GM23338 (cell line): Measurements from ENCODE around the gene ALKBH8. TPM values are rescaled to one million over a fixed set of nuclear protein-coding genes. Genes with fewer than 3 reads are reported as not detected.

ENCODE experiments used
- ATAC-seq: fragments of 200-7000 bp; cut with Tn5 transposase; 3 replicates; pipeline ENCODE4 v1.9.1; 2020
- DNase-seq: peaks from one replicate; pipeline ENCODE4 v3.0.0-alpha.2; 2015; ENCODE audit warnings: low spot score
- H2AFZ ChIP-seq: fragments of 200-600 bp; sonication (generic); 2 replicates; pipeline ENCODE4 v1.8.0; 2016; ENCODE audit warnings: antibody characterized with exemption, mild to moderate bottlenecking, moderate library complexity
- H3F3A ChIP-seq: fragments of 200-600 bp; sonication (generic); replicated peaks from 2 replicates; pipeline ENCODE4 v1.8.0; 2017; ENCODE audit warnings: antibody characterized with exemption, mixed run types, low read depth
- H3K27ac ChIP-seq: fragments of 200-600 bp; sonication (generic); 2 replicates; pipeline ENCODE4 v1.6.1; 2016; ENCODE audit warnings: low read depth
- H3K27me3 ChIP-seq: fragments of 200-600 bp; sonication (generic); 2 replicates; pipeline ENCODE4 v1.8.0; 2016; ENCODE audit warnings: mild to moderate bottlenecking, mixed run types, moderate library complexity; ENCODE audit not compliant: insufficient read depth
- H3K36me3 ChIP-seq: fragments of 200-600 bp; sonication (generic); 2 replicates; pipeline ENCODE4 v1.8.0; 2016; ENCODE audit warnings: mild to moderate bottlenecking; ENCODE audit not compliant: insufficient read depth
- H3K4me1 ChIP-seq: fragments of 200-600 bp; sonication (generic); 2 replicates; pipeline ENCODE4 v1.8.0; 2016; ENCODE audit warnings: mild to moderate bottlenecking, moderate library complexity; ENCODE audit not compliant: insufficient read depth
- H3K4me2 ChIP-seq: fragments of 200-600 bp; sonication (generic); 2 replicates; pipeline ENCODE4 v1.7.1; 2017; ENCODE audit warnings: mixed run types
- H3K4me3 ChIP-seq: fragments of 200-600 bp; sonication (generic); 2 replicates; pipeline ENCODE4 v1.6.1; 2016; ENCODE audit warnings: mixed run types
- H3K79me2 ChIP-seq: fragments of 200-600 bp; sonication (generic); replicated peaks from 2 replicates; pipeline ENCODE4 v1.8.0; 2017; ENCODE audit warnings: mild to moderate bottlenecking; ENCODE audit not compliant: insufficient read depth
- H3K9me2 ChIP-seq: fragments of 200-600 bp; sonication (generic); 2 replicates; pipeline ENCODE4 v1.8.0; 2017; ENCODE audit not compliant: insufficient read depth
- H4K20me1 ChIP-seq: fragments of 200-600 bp; sonication (generic); replicated peaks from 2 replicates; pipeline ENCODE4 v1.8.0; 2017; ENCODE audit warnings: mild to moderate bottlenecking; ENCODE audit not compliant: insufficient read depth
- H3K27ac Mint-ChIP-seq: 2 replicates; pipeline ENCODE4 v1.8.0; 2020; ENCODE audit warnings: inconsistent platforms, mild to moderate bottlenecking, moderate library complexity, mixed read lengths
- H3K27me3 Mint-ChIP-seq: 3 replicates; pipeline ENCODE4 v1.8.0; 2022; ENCODE audit warnings: low read depth, mild to moderate bottlenecking, moderate library complexity, mixed read lengths, inconsistent platforms; ENCODE audit not compliant: insufficient read depth, poor library complexity
- H3K36me3 Mint-ChIP-seq: 3 replicates; pipeline ENCODE4 v1.8.0; 2021; ENCODE audit warnings: low read depth, mild to moderate bottlenecking, inconsistent platforms, moderate library complexity, mixed read lengths
- H3K4me1 Mint-ChIP-seq: 3 replicates; pipeline ENCODE4 v1.8.0; 2020; ENCODE audit warnings: mild to moderate bottlenecking, inconsistent platforms, mixed read lengths
- H3K4me3 Mint-ChIP-seq: 3 replicates; pipeline ENCODE4 v1.8.0; 2021; ENCODE audit warnings: moderate library complexity, mild to moderate bottlenecking, inconsistent platforms, mixed read lengths
- H3K9me3 Mint-ChIP-seq: 3 replicates; pipeline ENCODE4 v1.8.0; 2020; ENCODE audit warnings: moderate library complexity, mild to moderate bottlenecking, inconsistent platforms, mixed read lengths
- EZH2 ChIP-seq: fragments of 200-600 bp; sonication (generic); IDR thresholded peaks from one replicate; pipeline ENCODE4 v1.8.0; 2017; ENCODE audit warnings: antibody characterized with exemption, mild to moderate bottlenecking, low read depth; ENCODE audit not compliant: unreplicated experiment
- JUNB ChIP-seq: IDR thresholded peaks from one replicate; pipeline ENCODE4 v1.6.1; 2016; ENCODE audit warnings: antibody characterized with exemption; ENCODE audit not compliant: unreplicated experiment
- ZNF462 ChIP-seq: fragments of 250-450 bp; sonication (Bioruptor Pico); IDR thresholded peaks from 2 replicates; pipeline ENCODE4 v1.5.0; 2020; ENCODE audit warnings: mild to moderate bottlenecking, moderate library complexity
- polyA plus RNA-seq: library from polyadenylated mRNA; unstranded; fragments of >200 nt; fragmentation: Nextera tagmentation; extraction: Ambion mirVana; gene quantifications from 2 replicates; pipeline ENCODE4 v1.2.1, GENCODE V29; 2016
- total RNA-seq: library from RNA; depleted of rRNA; stranded (reverse); fragments of >200 nt; shearing (Covaris generic); gene quantifications from 2 replicates; pipeline ENCODE4 v1.2.3, GENCODE V29; 2014
- TF ChIP-seq, protein P1 (sequence below): IDR thresholded peaks from 2 replicates; pipeline ENCODE4 v1.6.1; 2016; ENCODE audit warnings: antibody characterized with exemption
- TF ChIP-seq, protein P2 (sequence below), 2 experiments: fragments of 200-600 bp in 1 of 2; sonication (generic) in 1 of 2; conservative IDR thresholded peaks; 2 replicates each; pipeline versions ENCODE4 v1.5.1 to v1.6.1; 2016 to 2017; ENCODE audit warnings: antibody characterized with exemption in 2 of 2, low read depth in 2 of 2, mild to moderate bottlenecking in 2 of 2, moderate library complexity in 1 of 2

ALKBH8 gene
- total and polyA plus RNA-seq, 2 experiments from 2014 or later: 8.9 to 14.2 TPM

GRCh38 chr11:107482234-107482633 lies 83.3 kb downstream of the ALKBH8 start (continued):
- TF ChIP-seq ZNF462 (CRISPR knock-in tag): no peak
- TF ChIP-seq, protein P1, sequence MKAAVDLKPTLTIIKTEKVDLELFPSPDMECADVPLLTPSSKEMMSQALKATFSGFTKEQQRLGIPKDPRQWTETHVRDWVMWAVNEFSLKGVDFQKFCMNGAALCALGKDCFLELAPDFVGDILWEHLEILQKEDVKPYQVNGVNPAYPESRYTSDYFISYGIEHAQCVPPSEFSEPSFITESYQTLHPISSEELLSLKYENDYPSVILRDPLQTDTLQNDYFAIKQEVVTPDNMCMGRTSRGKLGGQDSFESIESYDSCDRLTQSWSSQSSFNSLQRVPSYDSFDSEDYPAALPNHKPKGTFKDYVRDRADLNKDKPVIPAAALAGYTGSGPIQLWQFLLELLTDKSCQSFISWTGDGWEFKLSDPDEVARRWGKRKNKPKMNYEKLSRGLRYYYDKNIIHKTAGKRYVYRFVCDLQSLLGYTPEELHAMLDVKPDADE: no peak
- TF ChIP-seq JUNB: no peak

GRCh38 chr11:107478922-107479321 lies 86.6 kb downstream of the ALKBH8 start:
- Histone ChIP-seq H4K20me1 (no peaks in the 10 kb centered on the region), H3K4me1 (no peaks in the 10 kb centered on the region), H3K4me2 (no peak overlapping the region), H3K79me2 (no peaks in the 10 kb centered on the region), H2AFZ (no peak overlapping the region), H3K27ac (no peak overlapping the region), H3K4me3 (no peak overlapping the region), H3K36me3 (no peaks in the 10 kb centered on the region), H3K27me3 (no peaks in the 10 kb centered on the region), H3F3A (no peaks in the 10 kb centered on the region), H3K9me2 (no peaks in the 10 kb centered on the region)
- no peaks in the 10 kb centered on the region for H3K36me3 Mint-ChIP-seq
- H3K4me3 Mint-ChIP-seq: no peak overlapping the region
- no peaks in the 10 kb centered on the region for H3K9me3 Mint-ChIP-seq
- DNase-seq: no peak
- H3K27ac Mint-ChIP-seq: no peak overlapping the region
- no peaks in the 10 kb centered on the region for H3K4me1 Mint-ChIP-seq
- TF ChIP-seq, protein P1: no peak
- TF ChIP-seq, protein P2, sequence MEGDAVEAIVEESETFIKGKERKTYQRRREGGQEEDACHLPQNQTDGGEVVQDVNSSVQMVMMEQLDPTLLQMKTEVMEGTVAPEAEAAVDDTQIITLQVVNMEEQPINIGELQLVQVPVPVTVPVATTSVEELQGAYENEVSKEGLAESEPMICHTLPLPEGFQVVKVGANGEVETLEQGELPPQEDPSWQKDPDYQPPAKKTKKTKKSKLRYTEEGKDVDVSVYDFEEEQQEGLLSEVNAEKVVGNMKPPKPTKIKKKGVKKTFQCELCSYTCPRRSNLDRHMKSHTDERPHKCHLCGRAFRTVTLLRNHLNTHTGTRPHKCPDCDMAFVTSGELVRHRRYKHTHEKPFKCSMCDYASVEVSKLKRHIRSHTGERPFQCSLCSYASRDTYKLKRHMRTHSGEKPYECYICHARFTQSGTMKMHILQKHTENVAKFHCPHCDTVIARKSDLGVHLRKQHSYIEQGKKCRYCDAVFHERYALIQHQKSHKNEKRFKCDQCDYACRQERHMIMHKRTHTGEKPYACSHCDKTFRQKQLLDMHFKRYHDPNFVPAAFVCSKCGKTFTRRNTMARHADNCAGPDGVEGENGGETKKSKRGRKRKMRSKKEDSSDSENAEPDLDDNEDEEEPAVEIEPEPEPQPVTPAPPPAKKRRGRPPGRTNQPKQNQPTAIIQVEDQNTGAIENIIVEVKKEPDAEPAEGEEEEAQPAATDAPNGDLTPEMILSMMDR (conservative IDR thresholded peaks at IDR 0.05; ENCODE audit: low read depth in 2 of 2): no peak
- TF ChIP-seq EZH2: no peak
- H3K27me3 Mint-ChIP-seq: no peaks in the 10 kb centered on the region
- no peak for ATAC-seq
